Germinal center (tissue), 1 donor: ENCODE data around the gene YEATS2.

Experiments used
- DNase-seq: peaks from one replicate; pipeline ENCODE4 v3.0.0; 2012; ENCODE audit warnings: mixed read lengths, low spot score

YEATS2 gene

DNA sequence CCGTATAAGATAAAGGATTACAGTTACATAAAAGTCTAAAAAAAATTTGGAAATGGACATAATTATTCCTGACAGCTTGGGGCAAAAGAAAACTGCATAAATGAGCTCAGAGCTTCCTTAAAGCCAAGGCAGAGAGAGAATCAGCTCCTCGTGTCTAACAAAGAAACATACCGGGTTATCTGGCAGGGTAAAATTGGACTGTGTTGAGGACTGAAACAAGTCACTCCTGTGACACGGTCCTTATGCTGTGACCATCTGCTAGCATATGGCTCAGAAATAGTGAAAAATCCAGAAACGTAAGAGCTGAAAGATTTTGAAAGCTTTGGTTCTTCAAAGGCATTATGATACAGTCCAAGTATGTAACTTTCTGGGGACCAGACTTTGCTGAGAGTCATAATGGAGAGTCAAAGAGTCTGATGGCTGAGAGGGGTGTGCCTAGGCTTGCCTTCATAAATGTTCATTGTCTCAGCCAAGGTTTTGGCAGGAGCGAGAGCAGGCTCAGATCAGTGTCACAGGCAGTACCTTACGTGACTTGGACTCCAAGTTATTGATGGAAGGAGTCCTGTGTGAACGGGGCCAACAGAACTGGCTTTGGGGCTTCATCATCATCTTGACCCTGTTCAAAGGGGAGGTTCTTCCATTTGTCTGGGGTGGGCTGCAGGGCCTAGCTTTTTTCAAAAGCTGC is 115.3 kb downstream of the YEATS2 start:
- DNase-seq, result no peak

DNA sequence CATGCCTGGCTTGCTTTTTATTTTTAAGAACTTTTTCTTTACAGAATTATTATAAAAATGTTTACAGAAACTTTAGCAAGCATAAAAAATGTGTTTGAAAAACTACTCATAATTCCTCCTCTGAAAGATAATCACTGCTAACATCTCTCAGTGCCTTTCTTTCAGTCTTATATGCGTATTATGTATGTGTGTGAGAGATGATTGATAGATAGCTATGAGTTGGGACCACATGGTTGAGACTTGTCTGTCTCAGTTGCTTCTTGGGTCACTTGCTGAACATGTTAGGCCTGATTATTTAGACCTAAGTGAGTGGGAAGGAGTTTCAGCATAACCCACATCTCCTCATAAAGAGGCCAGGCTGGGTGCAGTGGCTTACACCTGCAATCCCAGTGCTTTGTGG is 116.6 kb downstream of the YEATS2 start:
- no peak for DNase-seq

DNA sequence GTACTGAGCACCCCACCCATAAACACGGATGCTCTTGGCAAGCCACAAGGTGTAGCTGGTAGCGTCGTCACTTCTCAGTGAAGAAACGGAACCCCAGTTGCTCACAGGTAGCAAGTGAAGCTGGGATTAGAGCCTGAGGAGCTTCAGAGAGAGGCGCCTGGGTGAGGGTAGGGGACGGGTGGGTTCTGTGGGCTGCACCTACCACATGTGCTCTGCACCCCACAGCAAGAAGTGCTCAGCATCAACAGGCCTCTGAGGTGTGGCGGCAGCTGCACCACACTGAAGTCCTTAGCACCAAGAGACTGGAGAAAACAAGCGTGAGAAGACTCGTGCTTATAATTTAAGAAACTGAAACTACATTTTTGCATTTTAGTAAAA is 118.0 kb downstream of the YEATS2 start:
- DNase-seq, result peak; percentile 24

DNA sequence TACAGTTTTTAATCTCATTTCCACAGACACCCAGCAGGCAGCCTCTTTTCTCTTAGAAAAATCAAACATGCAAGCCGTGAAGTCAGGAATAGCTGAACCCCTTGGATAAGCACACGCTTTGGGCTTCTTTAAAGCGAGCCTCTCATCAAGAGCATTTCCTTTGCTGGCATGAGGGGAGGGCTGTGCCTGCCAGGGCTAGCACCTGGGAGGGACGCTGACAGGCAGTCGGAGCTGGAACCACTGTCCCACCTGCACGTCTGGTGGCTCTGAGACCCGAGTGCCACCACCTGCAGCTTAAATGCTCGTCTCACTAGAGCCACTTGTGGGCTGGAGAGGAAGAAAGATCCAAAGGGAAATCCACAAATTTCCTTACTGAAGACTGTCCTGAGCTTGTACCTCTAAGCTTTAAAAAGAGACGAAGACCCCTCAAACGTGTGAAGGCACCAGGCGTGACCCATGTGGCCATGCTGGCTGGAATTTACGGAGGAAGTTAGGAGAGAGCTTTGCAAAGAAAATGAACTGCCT is 118.4 kb downstream of the YEATS2 start:
- peak; percentile 26 for DNase-seq

DNA sequence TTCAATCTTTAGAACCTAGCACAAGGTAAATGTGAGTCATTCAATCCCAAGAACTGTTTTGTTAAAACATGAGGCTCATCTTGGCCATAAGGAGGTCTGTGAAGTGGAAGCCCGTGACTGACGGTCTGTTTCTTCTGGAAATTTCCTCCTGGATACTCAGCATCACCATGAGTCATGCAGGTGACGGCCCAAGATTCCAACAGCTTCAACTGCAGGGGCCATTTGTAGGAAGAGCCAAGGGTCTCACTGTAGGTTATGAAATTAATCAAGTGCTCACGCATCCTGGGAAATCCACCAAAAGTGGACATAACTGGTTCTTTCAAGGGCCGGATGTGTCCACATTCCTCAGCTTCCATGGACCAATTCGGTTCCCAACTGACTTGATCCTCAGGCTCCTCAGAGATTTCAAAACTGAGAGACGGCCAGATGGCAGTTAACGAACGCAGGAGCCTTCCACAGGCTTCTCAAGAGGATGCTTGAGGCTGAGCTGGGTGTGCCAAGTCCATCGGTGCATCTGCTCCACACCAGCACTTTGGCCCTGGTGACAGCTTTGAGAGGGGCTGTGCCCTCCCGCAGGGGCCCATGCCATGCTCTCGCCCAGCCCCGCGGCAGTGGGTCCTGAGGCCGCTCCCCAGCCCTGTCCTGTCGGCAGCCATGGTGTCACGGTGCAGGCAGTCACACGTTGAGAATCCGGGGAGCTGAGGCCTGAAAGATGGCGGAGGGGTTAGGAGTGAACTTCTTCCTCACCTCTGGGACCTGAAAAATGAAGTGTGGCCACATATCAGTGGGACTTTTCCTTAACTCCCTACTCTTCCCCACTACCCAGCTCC is 119.3 kb downstream of the YEATS2 start:
- no peak for DNase-seq

DNA sequence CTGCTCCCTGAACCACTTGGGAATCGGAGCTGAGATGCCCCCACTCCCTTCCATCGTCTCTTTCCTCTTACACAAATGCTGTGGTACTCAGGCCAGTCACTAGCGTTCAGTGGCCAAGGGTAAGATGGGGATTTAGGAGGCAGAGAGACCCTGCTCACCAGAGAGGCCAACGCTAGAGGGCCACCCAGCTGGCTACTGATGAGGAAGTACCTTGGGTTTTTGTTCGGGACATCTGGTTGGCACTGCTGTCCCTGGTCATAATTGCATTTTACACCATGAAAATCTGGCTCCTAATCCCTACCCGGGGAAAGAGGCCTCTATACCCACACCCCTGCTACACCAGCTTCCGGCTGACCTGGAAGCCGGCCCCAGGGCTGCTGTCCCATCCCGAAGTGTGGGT is 120.0 kb downstream of the YEATS2 start:
- no peak for DNase-seq

DNA sequence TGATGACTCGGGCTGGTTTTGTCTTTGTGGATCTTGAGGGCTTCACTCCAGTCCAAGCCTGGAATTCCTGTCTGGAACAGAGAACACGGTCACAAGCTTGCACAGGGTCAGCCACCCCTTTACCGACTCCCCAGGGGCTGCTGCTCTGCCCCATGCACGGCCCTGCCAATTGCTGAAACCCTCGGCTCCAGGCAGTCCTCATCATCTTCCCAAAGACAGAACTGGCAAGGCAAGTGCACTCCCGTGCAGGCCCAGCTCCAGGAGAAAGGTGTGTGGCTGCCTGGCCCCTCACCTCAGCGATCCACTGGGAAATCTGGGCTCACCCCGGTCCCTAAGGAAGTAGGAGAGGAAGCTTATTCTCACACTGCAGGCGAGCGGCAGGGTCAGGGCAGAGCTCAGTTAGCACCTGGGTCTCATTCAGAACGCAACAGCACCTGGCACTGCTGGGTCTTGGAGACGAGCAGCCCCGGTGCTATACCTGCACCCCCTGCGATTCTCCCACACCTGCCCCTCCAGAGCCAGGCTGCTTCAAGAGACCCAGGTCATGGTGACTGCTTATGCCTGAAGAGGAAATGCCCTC is 120.5 kb downstream of the YEATS2 start:
- DNase-seq, result no peak

DNA sequence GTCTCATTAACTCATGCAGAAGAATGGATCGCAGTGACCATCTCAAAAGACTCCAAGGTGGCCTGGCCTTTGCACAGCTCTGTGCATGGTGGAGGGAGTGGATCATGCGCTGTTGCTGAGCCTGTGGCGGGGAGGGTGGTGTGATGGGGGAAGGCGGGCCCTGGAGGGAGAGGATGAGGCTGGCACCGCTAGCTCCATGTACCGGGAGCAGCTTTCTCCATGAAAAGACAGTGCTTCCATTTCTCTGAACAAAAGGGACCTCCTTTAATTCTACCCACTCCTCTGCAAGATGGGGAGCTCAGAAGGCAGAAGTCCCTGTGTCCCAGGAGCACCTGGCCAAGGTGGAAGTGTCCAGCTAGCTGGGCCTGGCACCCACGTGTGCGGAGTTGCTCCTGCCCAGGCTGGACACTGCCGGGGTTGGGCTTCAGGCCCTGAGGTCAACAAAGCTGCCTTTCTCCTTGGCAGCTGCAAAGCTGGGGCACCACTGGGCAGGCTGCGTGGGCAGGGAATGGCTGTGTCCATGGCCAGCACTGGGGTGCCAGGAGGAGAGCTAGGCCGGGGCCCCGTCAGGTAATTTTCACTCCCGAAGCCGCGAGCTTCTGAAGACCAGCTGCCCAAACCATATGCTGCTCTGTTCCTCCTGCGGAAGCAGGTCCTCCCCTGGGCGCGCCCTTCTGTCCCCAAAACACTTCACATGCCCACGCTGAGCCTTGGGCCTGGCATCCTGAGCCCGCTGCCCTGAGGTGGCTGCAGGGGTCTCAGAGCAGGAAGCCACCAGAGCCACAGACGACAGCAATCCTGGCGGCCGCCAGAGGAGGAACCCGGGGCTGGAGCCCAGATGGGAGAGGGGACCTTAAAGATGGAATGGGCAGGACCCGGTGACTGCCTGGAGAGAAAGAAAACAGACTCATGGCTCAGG is 121.4 kb downstream of the YEATS2 start:
- no peak for DNase-seq

DNA sequence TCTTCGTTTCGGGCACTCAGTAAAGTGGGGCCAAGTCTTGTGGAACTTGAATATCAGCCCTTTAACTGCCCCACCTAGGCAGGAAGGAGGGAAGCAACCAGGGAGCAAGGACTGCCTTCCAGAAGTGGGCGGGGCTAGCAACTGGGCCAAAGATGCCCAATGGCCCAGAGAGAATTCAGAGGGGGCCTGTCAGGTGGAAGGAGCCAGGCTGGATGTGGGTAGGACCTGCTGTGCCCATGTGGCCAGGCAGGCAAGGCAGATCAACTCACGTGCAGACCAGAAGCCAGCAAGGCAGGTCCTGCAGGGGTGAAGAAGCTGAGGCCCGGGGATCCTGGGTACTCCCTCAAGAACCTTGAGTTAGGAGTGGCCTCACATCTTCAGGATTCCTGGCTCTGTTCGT is 122.2 kb downstream of the YEATS2 start:
- no peak for DNase-seq

DNA sequence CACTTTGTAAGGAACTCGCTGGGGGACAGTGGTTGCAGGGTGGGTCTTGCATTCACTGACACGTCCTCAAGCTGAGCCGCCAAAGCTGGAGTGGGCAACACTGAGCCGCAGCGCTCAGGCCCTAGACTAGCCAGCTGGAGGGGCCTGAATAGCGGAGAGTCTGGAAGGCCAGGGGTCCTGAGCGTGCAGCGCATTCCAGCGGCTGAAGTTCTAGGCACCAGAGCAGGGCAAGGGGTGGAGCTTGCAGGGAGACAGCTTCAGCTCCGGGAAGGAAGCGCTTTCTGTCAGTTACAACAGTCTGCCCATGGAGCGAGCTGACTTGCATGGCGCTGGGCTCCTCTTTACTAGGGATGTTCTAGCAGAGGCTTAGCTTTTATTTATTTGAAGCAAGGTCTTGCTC is 125.0 kb downstream of the YEATS2 start:
- DNase-seq, result no peak

DNA sequence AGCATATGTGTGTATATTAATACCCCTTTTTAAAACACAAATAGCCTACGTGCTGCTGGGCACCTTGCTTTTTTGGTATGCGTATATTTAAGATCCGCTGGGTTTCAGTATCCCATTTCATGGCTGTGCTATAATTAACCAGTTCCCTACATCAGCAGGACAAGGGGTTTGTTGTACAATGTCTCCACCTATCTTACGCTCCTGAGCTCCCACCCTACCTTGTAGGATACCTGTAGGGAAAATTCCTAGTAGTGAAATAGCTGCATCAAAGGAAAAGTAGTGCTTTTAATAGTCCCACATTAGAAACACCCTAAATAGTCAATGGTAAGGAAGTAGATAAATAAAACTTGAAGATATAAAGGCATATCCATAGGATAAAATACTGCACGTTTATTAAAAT is 126.4 kb downstream of the YEATS2 start:
- DNase-seq, result no peak

DNA sequence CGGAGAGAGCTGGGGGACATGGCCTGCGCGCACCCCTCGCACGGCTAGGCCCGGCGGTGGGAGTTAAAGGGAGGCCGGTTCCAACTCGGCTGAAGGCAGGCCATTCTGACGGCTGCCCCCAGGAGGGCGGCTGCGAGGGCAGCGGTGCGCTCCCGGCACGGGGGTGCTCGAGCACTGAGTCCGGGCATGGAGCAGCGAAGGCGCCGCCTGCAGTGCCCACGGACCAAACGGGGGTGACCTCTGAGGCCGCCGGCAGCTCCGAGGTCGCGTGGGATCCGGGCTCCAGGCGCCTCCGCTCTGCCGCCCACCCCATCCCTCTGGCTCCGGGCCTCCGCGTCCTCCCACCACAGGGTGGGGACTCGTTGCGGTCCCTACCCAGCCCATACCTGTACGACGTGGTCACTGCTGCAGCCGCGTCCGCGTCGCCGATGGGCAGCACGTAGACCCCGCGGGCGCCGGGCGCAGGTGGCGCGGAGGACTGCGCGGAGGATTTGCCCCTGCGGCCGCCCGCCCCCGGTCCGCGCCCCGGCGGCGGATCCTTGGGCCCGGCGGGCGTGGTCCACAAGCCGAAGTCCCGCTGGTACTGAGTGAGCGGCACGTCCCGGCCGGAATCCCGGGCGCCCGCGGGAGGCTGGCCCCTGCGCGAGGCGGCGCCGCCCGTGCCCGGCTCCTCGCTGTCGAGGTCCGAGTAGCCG is 127.3 kb downstream of the YEATS2 start:
- peak; percentile 31 for DNase-seq

DNA sequence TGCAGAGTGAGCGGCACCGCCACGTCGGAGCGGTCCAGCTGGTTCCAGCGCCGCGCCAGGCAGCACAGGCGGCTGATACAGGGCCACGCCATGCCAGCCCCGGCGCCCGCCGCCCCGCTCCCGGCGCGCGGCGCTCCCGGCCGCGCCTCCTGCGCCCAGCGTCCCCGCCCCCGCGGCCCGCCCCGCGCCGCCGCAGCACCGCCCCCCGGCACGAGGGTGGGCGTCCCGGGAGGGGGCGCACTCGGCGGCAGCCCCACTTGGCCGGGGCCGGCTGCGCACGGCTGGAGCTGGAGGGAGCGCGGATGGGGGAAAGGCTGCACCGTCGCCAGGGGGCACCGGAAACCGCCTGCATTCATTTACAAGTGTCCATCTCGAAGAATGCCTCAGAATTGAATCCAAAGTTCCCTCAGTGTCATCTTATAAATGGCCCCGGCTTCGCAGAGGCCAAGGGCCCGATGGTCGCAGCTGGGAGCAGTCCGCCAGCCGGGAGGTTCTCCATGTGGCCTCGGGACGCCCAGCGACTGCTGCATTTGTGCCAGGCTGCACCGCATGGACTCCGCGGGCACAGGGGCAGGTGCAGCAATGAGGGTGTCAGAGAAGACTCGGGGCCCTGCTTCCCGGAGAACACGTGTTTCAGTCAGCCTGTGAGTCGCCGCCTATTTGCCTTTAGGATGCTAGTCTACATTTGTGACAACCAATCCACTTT is 128.0 kb downstream of the YEATS2 start, which contains the start of gene MAP6D1:
Gene MAP6D1, minus strand, starts transcription at position 122 of the 706 bp plus-strand sequence. Its CDS starts 30 bp downstream, at position 92.
- DNase-seq, result peak; percentile 75

DNA sequence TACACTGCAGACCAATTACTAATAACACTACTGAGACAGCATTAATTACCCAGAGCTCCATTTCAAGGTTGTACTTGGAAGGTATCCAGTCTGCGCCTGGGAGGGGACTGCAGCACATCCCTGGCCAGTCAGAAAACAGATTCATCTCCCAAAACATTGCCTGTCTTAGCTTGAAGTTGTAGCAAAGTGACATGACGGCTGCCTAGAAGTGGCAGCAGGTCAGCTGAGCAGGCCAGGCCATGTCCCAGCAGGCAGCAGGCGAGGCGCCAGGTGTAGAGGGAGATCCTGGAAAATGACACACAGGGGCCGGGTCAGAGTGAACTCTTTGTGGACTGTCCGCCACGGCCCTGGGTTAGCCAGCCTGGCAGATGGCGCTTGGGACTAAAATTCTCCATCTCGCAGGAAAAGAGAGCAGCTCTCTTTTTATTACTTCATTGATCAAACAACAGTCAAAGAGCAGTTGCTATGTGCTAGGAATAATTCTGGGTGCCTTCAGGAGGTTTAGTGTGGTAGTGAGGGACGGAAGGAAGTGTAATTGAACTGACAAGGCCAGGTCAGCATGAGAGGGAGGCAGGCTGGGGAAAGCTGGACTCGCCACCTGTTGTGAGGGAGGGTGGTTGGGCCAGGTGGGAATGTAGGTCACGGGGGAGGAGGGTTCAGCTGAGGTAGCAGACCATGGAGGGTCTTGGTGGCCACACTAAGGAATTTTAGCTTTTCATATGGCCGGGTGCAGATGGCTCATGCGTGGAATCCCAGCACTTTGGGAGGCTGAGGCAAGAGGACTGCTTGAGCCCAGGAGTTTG is 129.1 kb downstream of the YEATS2 start:
- DNase-seq, result no peak

DNA sequence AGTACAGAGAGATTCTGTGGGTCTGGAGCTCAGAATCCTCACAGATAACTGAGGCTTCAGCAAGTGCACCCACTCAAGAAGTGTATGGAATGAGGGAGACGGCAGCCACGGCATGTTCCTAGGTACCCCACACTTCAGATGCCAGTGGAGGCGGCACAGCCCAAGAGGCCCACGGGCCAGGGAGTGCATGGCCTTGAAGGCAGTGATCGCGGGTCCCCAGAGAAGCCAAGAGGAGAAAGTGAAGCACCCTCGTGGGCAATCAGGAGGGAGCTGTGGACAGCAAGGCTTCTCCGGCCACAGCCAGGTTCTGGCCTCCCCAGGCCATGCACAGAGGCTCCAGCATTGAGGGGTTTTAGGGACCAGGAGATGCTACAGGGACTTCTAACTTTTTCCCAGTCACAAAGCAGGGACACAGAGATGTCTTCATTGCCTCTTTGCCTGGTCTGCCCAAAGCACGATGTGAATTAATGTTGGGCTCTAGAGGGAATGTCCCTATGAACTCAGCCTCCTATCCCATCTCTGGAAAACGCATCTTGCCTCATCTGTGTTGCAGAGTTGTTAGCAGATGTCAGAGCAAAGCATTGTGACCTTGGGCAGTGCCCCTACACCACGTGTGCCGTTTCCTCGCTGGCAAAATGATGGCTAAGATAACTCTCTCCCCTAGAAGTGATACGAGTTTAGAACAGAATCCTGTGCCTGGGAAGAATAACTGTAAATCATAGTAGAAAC is 130.4 kb downstream of the YEATS2 start:
- DNase-seq, result no peak

DNA sequence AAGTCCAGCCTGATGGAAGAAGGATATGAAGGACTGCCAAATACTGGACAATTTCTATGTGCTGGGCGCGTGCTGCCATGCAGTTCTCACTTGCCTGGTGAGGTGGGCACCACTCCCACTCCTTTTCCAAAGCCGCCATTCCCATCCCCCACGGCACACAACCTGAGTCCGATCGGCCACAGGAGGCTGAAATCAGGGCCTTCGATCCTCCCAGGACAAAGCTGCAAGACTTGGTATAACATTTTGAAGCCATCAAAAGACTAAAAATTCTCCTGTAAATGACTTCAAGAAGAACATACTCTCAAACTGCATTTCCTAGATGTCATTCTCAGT is 130.9 kb downstream of the YEATS2 start:
- no peak for DNase-seq

DNA sequence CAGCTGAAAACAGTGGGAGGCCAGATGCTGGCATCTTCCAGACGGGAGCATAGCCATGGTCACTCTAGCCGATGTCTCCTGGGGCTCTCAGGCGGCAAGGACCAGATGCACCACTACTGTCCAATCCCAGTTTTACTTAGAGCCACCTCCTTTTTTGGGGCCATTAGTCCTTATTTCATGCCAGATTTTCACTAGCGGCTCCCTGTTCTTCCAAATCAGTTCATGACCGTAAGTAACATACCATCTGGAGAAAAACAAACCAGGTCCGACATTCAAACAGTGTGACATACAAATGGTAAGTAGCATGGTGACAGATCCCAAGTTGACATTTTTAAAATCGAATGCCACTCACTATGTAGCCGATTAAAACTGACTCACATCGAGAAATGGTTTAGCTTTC is 131.9 kb downstream of the YEATS2 start:
- DNase-seq, result no peak

DNA sequence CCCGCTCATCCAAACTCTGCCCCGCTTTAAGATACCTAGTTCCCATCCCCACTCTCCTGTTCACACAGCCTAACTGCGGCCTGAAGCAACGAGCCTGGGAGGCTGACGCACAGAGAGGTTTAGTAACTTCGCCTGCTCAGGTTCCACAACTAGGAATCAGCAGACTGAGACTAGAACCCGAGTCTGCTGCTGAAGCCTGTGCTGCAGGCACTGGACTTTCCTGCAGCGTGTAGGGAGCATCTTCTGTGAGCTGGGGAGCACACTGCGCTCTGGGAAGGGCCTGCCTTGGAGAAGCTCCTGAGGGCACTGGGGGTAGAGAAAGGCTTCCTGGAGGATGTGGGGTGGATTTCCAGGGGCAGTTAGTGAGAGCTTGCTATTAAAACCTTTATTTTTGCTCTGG is 132.6 kb downstream of the YEATS2 start:
- no peak for DNase-seq

DNA sequence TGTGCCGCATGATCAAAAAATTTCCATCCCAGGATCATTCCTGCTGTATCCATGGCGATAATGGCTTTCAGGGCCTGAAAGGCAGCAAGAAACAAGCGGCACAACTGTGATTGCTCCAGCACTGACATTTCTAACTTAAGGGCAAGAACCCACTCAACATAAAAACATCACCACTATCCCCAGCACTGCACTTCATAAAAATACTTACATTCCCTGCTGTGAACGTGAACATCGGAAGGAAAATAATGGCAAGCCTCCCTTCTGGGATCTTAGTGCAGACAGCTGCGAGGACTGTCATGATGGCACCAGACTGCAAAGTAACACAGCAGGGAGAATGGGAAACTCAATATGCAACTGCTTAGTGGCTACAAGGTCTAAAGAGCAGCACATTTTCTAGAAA is 135.9 kb downstream of the YEATS2 start:
- no peak for DNase-seq
